PFSK-1 (cell line): ENCODE results near the gene FBXO33.

ENCODE experiments used
- POLR2AphosphoS5 ChIP-seq: IDR thresholded peaks from 2 replicates; pipeline ENCODE4 v1.6.1; 2012; ENCODE audit warnings: low read depth, mild to moderate bottlenecking, control low read depth, low read length, moderate library complexity
- SIN3A ChIP-seq: IDR thresholded peaks from 2 replicates; pipeline ENCODE4 v1.6.1; 2012; ENCODE audit warnings: mild to moderate bottlenecking, low read length, moderate library complexity, borderline replicate concordance; ENCODE audit not compliant: insufficient read depth
- TAF1 ChIP-seq: IDR thresholded peaks from 2 replicates; pipeline ENCODE4 v1.6.1; 2012; ENCODE audit warnings: low read length, control low read depth, borderline replicate concordance; ENCODE audit not compliant: insufficient read depth
- TF ChIP-seq, protein P1 (sequence below), 2 experiments: IDR thresholded peaks; 2 replicates each; pipeline versions ENCODE4 v1.6.1 to v1.8.0; 2011 to 2012; ENCODE audit warnings: low read depth in 2 of 2, low read length in 2 of 2, control low read depth in 1 of 2, inconsistent platforms in 1 of 2, mild to moderate bottlenecking in 1 of 2, moderate library complexity in 1 of 2; ENCODE audit not compliant: insufficient read depth in 1 of 2

DNA sequence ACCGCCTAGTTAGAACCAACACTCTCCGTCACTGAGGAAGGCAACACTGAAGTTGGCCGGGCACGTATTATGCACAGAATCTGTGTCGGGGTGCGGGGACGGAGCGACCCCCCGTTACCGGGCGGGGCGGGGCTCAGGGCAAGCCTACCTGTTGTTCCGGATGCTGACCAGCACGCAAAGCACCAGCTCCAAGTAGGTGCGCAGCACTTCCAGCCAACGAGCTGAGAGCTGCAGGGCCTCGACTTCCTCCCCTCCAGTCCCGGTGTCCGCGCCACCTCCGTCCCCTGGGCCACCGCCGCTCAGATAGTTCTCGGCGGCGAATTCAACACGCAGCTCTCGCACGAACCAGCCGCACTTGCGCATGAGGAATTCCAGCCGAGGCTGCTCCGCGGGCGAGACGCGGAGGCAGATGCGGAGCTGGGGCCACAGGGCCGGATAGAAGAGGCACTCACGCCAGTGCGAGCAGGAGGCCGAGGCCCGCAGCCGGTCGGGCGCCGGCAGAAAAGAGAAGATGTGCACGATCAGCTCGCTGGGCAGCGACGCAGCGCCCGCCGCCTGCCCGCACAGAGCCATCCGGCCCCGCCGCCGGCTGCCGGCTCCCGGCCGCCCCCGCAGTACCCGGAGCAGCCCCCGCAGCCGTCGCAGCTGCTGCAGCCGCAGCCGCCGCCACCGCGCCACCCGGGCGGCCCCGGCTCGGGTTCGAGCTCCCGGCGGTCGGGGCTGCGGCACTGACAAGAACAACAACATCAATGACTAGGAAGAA lies 636 bp downstream of the FBXO33 start:
- TF ChIP-seq, protein P1, sequence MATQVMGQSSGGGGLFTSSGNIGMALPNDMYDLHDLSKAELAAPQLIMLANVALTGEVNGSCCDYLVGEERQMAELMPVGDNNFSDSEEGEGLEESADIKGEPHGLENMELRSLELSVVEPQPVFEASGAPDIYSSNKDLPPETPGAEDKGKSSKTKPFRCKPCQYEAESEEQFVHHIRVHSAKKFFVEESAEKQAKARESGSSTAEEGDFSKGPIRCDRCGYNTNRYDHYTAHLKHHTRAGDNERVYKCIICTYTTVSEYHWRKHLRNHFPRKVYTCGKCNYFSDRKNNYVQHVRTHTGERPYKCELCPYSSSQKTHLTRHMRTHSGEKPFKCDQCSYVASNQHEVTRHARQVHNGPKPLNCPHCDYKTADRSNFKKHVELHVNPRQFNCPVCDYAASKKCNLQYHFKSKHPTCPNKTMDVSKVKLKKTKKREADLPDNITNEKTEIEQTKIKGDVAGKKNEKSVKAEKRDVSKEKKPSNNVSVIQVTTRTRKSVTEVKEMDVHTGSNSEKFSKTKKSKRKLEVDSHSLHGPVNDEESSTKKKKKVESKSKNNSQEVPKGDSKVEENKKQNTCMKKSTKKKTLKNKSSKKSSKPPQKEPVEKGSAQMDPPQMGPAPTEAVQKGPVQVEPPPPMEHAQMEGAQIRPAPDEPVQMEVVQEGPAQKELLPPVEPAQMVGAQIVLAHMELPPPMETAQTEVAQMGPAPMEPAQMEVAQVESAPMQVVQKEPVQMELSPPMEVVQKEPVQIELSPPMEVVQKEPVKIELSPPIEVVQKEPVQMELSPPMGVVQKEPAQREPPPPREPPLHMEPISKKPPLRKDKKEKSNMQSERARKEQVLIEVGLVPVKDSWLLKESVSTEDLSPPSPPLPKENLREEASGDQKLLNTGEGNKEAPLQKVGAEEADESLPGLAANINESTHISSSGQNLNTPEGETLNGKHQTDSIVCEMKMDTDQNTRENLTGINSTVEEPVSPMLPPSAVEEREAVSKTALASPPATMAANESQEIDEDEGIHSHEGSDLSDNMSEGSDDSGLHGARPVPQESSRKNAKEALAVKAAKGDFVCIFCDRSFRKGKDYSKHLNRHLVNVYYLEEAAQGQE (IDR thresholded peaks at IDR 0.05; ENCODE audit: insufficient read depth in 1 of 2, low read depth in 2 of 2, low read length in 2 of 2): no peak
- TF ChIP-seq POLR2AphosphoS5 (no peak), SIN3A (no peak), TAF1 (peak; percentile 69; the same call in 1 of the 2 replicates)
